Right lobe of liver (tissue), 6 donors: ENCODE measurements around the gene CCDC38. TPM values are rescaled to one million over a fixed set of nuclear protein-coding genes. Genes with fewer than 3 reads are reported as not detected.
A peak's percentile ranks its signal among the peaks of the same experiment; 100 is the strongest.

Experiments
- ATAC-seq, 4 donors: fragments of 200-7000 bp; cut with Tn5 transposase; one replicate each; pipeline ENCODE4 v1.9.1; 2020; ENCODE audit warnings: mild to moderate bottlenecking in 4 of 4, moderate library complexity in 4 of 4
- DNase-seq, 3 donors: peaks; one replicate each; pipeline ENCODE4 v3.0.0-alpha.2; 2020
- H3K27ac ChIP-seq, 3 donors: fragments of 200-600 bp; one replicate each; pipeline ENCODE4 v1.8.0; 2022
- H3K27me3 ChIP-seq, 2 donors: fragments of 200-600 bp; one replicate each; pipeline ENCODE4 v1.8.0; 2022
- H3K36me3 ChIP-seq, 4 donors: fragments of 200-600 bp; sonication (generic) in 1 of 4; one replicate each; pipeline versions ENCODE4 v1.5.1 to v1.8.0; 2017 to 2022; ENCODE audit warnings: control low read depth in 1 of 4
- H3K4me1 ChIP-seq, 4 donors: fragments of 200-600 bp; sonication (generic) in 1 of 4; one replicate each; pipeline versions ENCODE4 v1.5.1 to v1.8.0; 2017 to 2022; ENCODE audit warnings: control low read depth in 1 of 4
- H3K4me3 ChIP-seq, 3 donors: fragments of 200-600 bp; one replicate each; pipeline ENCODE4 v1.8.0; 2022
- H3K9me3 ChIP-seq, 4 donors: fragments of 200-600 bp; sonication (generic) in 1 of 4; one replicate each; pipeline versions ENCODE4 v1.5.1 to v1.8.0; 2017 to 2022; ENCODE audit warnings: control low read depth in 1 of 4
- POLR2A ChIP-seq: fragments of 450-650 bp; IDR thresholded peaks from one replicate; pipeline ENCODE4 v1.6.1; 2017; ENCODE audit warnings: antibody characterized with exemption, mild to moderate bottlenecking
- WGBS: methylation state at CpG from one replicate; pipeline ENCODE4 v1.1.6; 2018; ENCODE audit warnings: low coverage, low lambda C conversion rate; ENCODE audit not compliant: insufficient coverage; ENCODE audit errors: missing lambda C conversion rate; 5-methylcytosine and 5-hydroxymethylcytosine counted together
- intact Hi-C, 2 donors: fragments of 100-400 bp; cut with DNase I; formaldehyde crosslinking; loops; one replicate each; pipeline versions ENCODE4 v1.11.2 to v1.14.1; 2022
- total RNA-seq, 6 experiments: library from RNA; depleted of rRNA in 2 of 6; stranded (reverse); fragments of >200 nt in 2 of 6; fragmentation: NEBNext Ultra II Directional in 3 of 6; extraction: Animal tissue kit (Norgen Biotek cat#: 25700) in 3 of 6; gene quantifications; one replicate each; pipeline versions ENCODE4 v1.1.0 to v1.2.4, GENCODE V29; 2016 to 2023
- TF ChIP-seq, protein P1 (sequence below), 4 donors: fragments of 200-600 bp in 3 of 4; fragments of 450-650 bp in 1 of 4; IDR thresholded peaks; one replicate each; pipeline versions ENCODE4 v1.5.1 to v1.8.0; 2016 to 2022; ENCODE audit warnings: antibody characterized with exemption in 4 of 4, mild to moderate bottlenecking in 2 of 4
- donor health status: DM: no; HTN: yes; CAD: no.
- donor health status: DM: no; HTN: no; CAD: no.
- donor health status: DM: no; HTN: no; CAD: no.
- donor health status: DM: no; HTN: yes; CAD: no.
- donor health status: DM: no; HTN: yes; CAD: no.

Gene CCDC38
- total RNA-seq, 6 experiments from 2014 or later = 0.19 to 1.8 (median 0.89) TPM

DNA sequence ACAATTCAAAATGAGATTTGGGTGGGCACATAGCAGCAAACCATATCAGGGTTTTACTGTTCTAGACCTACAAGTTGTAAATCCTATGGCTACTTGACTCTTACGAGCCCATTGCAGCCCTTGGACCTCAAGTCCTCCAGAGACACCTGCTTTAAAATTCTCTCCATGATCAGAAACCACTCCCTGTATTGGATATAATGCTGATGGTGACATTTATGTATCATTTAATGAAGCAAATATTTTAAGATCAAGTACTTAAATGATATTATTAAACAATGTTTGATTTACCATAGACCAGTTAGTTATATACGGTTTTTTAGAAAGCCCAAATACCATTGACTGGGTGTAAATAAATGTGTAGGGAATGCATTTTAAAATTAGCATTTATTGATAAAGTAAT is 24.9 kb upstream of the CCDC38 start:
- DNase-seq (no peak), ATAC-seq (no peak)
- H3K4me3 ChIP-seq = no peak overlapping the region
- 100% methylated on average over 2 of the region's 2 CpGs for WGBS
- no peaks in the 10 kb centered on the region for H3K9me3 ChIP-seq
- H3K4me1 ChIP-seq = peaks cover 0 to 42% (median 9%) of the 10 kb centered on the region in 4 donors
- no peaks in the 10 kb centered on the region for H3K27me3 ChIP-seq
- peaks cover 0 to 27% (median 3%) of the 10 kb centered on the region in 4 donors for H3K36me3 ChIP-seq
- TF ChIP-seq, protein P1, sequence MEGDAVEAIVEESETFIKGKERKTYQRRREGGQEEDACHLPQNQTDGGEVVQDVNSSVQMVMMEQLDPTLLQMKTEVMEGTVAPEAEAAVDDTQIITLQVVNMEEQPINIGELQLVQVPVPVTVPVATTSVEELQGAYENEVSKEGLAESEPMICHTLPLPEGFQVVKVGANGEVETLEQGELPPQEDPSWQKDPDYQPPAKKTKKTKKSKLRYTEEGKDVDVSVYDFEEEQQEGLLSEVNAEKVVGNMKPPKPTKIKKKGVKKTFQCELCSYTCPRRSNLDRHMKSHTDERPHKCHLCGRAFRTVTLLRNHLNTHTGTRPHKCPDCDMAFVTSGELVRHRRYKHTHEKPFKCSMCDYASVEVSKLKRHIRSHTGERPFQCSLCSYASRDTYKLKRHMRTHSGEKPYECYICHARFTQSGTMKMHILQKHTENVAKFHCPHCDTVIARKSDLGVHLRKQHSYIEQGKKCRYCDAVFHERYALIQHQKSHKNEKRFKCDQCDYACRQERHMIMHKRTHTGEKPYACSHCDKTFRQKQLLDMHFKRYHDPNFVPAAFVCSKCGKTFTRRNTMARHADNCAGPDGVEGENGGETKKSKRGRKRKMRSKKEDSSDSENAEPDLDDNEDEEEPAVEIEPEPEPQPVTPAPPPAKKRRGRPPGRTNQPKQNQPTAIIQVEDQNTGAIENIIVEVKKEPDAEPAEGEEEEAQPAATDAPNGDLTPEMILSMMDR (IDR thresholded peaks at IDR 0.05) = no peak
- no peak for TF ChIP-seq POLR2A
- H3K27ac ChIP-seq = peak overlapping the region in 2 of 3 donors; percentile 73 to 90
- intact Hi-C loops = no loop called here

DNA sequence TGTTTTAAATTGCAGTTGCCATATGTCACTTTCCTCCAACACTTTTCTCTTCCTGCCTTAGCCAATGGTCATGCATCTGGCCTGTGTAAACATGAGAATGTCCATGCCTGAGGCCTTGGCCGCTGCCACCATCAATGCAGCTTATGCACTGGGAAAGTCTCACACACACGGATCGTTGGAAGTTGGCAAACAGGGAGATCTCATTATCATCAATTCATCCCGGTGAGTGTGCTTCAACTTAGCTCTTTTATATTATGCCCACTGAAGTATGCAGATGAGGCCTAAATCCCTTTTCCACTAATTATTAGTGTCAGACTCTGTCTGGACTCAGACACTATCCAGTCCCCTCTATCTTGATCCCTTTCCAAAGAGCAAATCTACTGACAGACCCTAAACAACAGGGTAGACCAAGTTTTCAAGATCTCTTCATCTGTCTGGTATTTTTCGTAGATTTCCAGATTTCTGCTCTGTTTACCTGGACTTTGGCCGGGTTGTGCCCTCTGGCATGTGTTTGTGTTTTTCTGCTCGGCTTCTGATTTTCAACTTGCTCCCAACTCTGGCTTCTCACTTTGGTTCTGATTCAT is 24.0 kb upstream of the CCDC38 start:
- H3K36me3 ChIP-seq = peaks cover 0 to 31% (median 3%) of the 10 kb centered on the region in 4 donors
- peaks cover 0 to 34% (median 9%) of the 10 kb centered on the region in 4 donors for H3K4me1 ChIP-seq
- H3K9me3 ChIP-seq = no peaks in the 10 kb centered on the region
- no peak overlapping the region for H3K4me3 ChIP-seq
- 16% methylated on average over 7 of the region's 7 CpGs for WGBS
- TF ChIP-seq, protein P1 (IDR thresholded peaks at IDR 0.05) = no peak
- no peak for TF ChIP-seq POLR2A
- intact Hi-C loops = no loop called here
- DNase-seq (peak; percentile 51 to 78 (median 69)), ATAC-seq (peak; percentile 83 to 93 (median 86))
- no peaks in the 10 kb centered on the region for H3K27me3 ChIP-seq
- H3K27ac ChIP-seq = peak overlapping the region; percentile 3 to 90 (median 73)

DNA sequence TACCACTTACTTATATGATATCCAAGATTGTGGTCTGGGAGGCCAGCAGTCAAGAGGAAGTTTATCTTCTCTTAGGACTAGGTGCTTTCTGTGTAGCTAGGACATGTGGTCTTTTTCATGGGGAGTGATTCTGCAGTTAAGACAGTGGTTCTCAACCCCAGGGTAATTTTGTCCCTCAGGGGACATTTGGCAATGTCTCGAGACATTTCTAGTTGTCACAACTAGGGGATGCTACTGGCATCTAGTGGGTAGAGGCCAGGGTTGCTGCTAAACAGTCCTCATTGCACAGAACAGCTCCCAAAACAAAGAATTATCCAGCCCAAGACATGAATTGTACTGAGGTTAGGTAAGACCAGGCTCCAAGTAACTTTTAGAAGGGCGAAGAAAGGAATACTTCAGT is 20.7 kb upstream of the CCDC38 start:
- peaks cover 0 to 34% (median 9%) of the 10 kb centered on the region in 4 donors for H3K4me1 ChIP-seq
- TF ChIP-seq, protein P1 (IDR thresholded peaks at IDR 0.05) = peak in 2 of 4 donors; percentile 16 to 32
- no peak for TF ChIP-seq POLR2A
- H3K27me3 ChIP-seq = no peaks in the 10 kb centered on the region
- intact Hi-C loops = no loop called here
- 77% methylated on average over 2 of the region's 2 CpGs for WGBS
- H3K9me3 ChIP-seq = no peaks in the 10 kb centered on the region
- H3K36me3 ChIP-seq = peaks cover 0 to 30% (median 3%) of the 10 kb centered on the region in 4 donors
- DNase-seq (no peak), ATAC-seq (no peak)
- no peak overlapping the region for H3K4me3 ChIP-seq
- no peak overlapping the region for H3K27ac ChIP-seq

DNA sequence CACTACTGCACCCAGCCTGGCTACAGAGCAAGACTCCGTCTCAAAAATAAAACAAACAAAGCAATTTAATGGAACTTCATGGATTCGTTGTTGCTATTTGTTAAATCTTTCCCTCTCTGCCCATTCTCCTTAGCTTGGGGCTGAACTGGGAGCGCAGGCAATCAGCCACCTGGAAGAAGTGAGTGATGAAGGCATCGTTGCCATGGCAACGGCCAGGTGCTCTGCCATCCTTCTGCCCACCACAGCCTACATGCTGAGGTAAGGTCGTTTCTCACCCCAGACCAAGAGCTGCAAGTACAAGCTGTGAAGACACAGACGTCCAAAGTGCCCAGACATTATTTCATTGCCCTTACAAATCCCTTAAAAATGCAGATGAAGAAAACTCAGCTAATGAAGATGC is 19.8 kb upstream of the CCDC38 start:
- TF ChIP-seq POLR2A = no peak
- TF ChIP-seq, protein P1 (IDR thresholded peaks at IDR 0.05) = no peak
- no peak for DNase-seq
- ATAC-seq = no peak
- Histone ChIP-seq H3K36me3 (peaks cover 0 to 27% (median 4%) of the 10 kb centered on the region in 4 donors), H3K27me3 (no peaks in the 10 kb centered on the region), H3K4me3 (no peak overlapping the region), H3K27ac (no peak overlapping the region), H3K4me1 (peaks cover 0 to 33% (median 8%) of the 10 kb centered on the region in 4 donors), H3K9me3 (no peaks in the 10 kb centered on the region)
- intact Hi-C loops = no loop called here
- 77% methylated on average over 7 of the region's 7 CpGs for WGBS
